ENCODE measurements around the gene UBN1. TPM values are rescaled to one million over a fixed set of nuclear protein-coding genes. Genes with fewer than 3 reads are reported as not detected.
A peak's percentile ranks its signal among the peaks of the same experiment; 100 is the strongest.

The UBN1 gene
- polyA plus RNA-seq, 3 donors, result 5.3 to 24.5 (median 7.3) TPM

DNA sequence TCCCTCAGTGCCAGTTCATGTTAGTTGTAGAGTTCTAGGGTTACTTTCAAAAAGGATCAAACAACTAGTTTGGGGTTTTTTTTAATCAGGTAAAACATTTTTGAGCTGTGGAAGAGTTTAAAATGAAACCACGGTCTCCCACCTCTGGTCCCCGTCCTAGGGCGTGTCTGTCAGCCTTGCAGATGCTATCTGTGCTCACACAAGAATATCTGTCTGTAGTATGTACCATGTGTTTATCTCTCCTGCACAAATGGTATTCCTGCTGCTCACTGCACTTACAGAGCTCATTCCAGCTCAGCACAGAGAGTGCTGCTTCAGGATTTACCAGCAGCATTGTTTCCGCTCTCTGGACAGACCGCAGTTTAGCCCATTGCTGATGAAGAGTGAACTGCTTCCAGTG is 38.9 kb downstream of the UBN1 start:
- 95% methylated on average over 5 of the region's 5 CpGs for WGBS (ENCODE audit: insufficient coverage)
- H3K4me1 ChIP-seq (ENCODE audit: control insufficient read depth in 1 of 2, insufficient read depth in 2 of 2, low read length in 2 of 2), result no peaks in the 10 kb centered on the region
- H2AFZ ChIP-seq (ENCODE audit: insufficient read depth, low read depth, low read length, poor library complexity, severe bottlenecking), result no peak overlapping the region
- H4K20me1 ChIP-seq (ENCODE audit: insufficient read depth, low read length), result no peaks in the 10 kb centered on the region
- no peak for DNase-seq
- H3K27ac ChIP-seq (ENCODE audit: low read depth in 1 of 2, low read length in 2 of 2), result no peak overlapping the region
- no peak overlapping the region for H3K27ac Mint-ChIP-seq
- H3K36me3 Mint-ChIP-seq, result peaks cover 61 to 67% of the 10 kb centered on the region in 2 donors
- no peak overlapping the region for H3K4me2 ChIP-seq (replicated peaks; ENCODE audit: extremely low read depth, low read length, poor library complexity, severe bottlenecking)
- H3K9me3 Mint-ChIP-seq, result peaks cover 0 to 6% (median 0%) of the 10 kb centered on the region in 7 donors
- H3K27me3 Mint-ChIP-seq (ENCODE audit: low read depth in 3 of 3), result peaks cover 0 to 2% (median 0%) of the 10 kb centered on the region in 3 donors
- no peak overlapping the region for H3K9ac ChIP-seq (ENCODE audit: insufficient read depth, low read length, poor library complexity, severe bottlenecking)
- TF ChIP-seq, protein P1, sequence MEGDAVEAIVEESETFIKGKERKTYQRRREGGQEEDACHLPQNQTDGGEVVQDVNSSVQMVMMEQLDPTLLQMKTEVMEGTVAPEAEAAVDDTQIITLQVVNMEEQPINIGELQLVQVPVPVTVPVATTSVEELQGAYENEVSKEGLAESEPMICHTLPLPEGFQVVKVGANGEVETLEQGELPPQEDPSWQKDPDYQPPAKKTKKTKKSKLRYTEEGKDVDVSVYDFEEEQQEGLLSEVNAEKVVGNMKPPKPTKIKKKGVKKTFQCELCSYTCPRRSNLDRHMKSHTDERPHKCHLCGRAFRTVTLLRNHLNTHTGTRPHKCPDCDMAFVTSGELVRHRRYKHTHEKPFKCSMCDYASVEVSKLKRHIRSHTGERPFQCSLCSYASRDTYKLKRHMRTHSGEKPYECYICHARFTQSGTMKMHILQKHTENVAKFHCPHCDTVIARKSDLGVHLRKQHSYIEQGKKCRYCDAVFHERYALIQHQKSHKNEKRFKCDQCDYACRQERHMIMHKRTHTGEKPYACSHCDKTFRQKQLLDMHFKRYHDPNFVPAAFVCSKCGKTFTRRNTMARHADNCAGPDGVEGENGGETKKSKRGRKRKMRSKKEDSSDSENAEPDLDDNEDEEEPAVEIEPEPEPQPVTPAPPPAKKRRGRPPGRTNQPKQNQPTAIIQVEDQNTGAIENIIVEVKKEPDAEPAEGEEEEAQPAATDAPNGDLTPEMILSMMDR (IDR thresholded peaks at IDR 0.05), result no peak
- H3K4me3 Mint-ChIP-seq, result no peak overlapping the region
- H3K79me2 ChIP-seq (ENCODE audit: insufficient read depth, low read length), result no peaks in the 10 kb centered on the region
- intact Hi-C loops (cut with micrococcal nuclease), result no loop called here
- H3K27me3 ChIP-seq (ENCODE audit: control insufficient read depth in 2 of 2, insufficient read depth in 2 of 2, low read length in 2 of 2), result no peaks in the 10 kb centered on the region
- no peak overlapping the region for H3K4me3 ChIP-seq (replicated peaks in 1 of 3; ENCODE audit: low read depth in 2 of 3, low read length in 3 of 3)
- no peaks in the 10 kb centered on the region for H3K9me3 ChIP-seq (replicated peaks in 1 of 2; ENCODE audit: control insufficient read depth in 1 of 2, insufficient read depth in 1 of 2, low read length in 2 of 2)
- peaks cover 44 to 67% of the 10 kb centered on the region in 2 donors for H3K36me3 ChIP-seq (replicated peaks in 1 of 2; ENCODE audit: control insufficient read depth in 1 of 2, insufficient read depth in 2 of 2, low read length in 2 of 2)
- no peaks in the 10 kb centered on the region for H3K4me1 Mint-ChIP-seq

GRCh38 chr16:4888428-4889135 is 41.3 kb downstream of the UBN1 start:
- no peaks in the 10 kb centered on the region for H3K27me3 ChIP-seq (ENCODE audit: control insufficient read depth in 2 of 2, insufficient read depth in 2 of 2, low read length in 2 of 2)
- no peak overlapping the region for H2AFZ ChIP-seq (ENCODE audit: insufficient read depth, low read depth, low read length, poor library complexity, severe bottlenecking)
- no peak for DNase-seq
- no peak overlapping the region for H3K27ac ChIP-seq (ENCODE audit: low read depth in 1 of 2, low read length in 2 of 2)
- Mint-ChIP-seq H3K4me3 (no peak overlapping the region), H3K36me3 (peaks cover 37 to 43% of the 10 kb centered on the region in 2 donors), H3K27me3 (ENCODE audit: low read depth in 3 of 3) (peaks cover 0 to 2% (median 0%) of the 10 kb centered on the region in 3 donors), H3K27ac (peak overlapping the region in 3 of 7 donors; percentile 1 to 84 (median 61)), H3K4me1 (peaks cover 8% of the 10 kb centered on the region), H3K9me3 (peaks cover 0 to 2% (median 0%) of the 10 kb centered on the region in 7 donors)
- peaks cover 0 to 2% of the 10 kb centered on the region in 2 donors for H3K4me1 ChIP-seq (ENCODE audit: control insufficient read depth in 1 of 2, insufficient read depth in 2 of 2, low read length in 2 of 2)
- TF ChIP-seq, protein P1 (IDR thresholded peaks at IDR 0.05), result no peak
- H3K4me2 ChIP-seq (replicated peaks; ENCODE audit: extremely low read depth, low read length, poor library complexity, severe bottlenecking), result no peak overlapping the region
- intact Hi-C loops (cut with micrococcal nuclease), result no loop called here
- no peaks in the 10 kb centered on the region for H3K9me3 ChIP-seq (replicated peaks in 1 of 2; ENCODE audit: control insufficient read depth in 1 of 2, insufficient read depth in 1 of 2, low read length in 2 of 2)
- H4K20me1 ChIP-seq (ENCODE audit: insufficient read depth, low read length), result no peaks in the 10 kb centered on the region
- 95% methylated on average over 4 of the region's 9 CpGs for WGBS (ENCODE audit: insufficient coverage)
- H3K9ac ChIP-seq (ENCODE audit: insufficient read depth, low read length, poor library complexity, severe bottlenecking), result no peak overlapping the region
- H3K4me3 ChIP-seq (replicated peaks in 1 of 3; ENCODE audit: low read depth in 2 of 3, low read length in 3 of 3), result no peak overlapping the region
- H3K36me3 ChIP-seq (replicated peaks in 1 of 2; ENCODE audit: control insufficient read depth in 1 of 2, insufficient read depth in 2 of 2, low read length in 2 of 2), result peaks cover 22 to 43% of the 10 kb centered on the region in 2 donors
- no peaks in the 10 kb centered on the region for H3K79me2 ChIP-seq (ENCODE audit: insufficient read depth, low read length)
